ENCODE measurements around the gene DOHH. TPM values are rescaled to one million over a fixed set of nuclear protein-coding genes. Genes with fewer than 3 reads are reported as not detected.
A peak's percentile ranks its signal among the peaks of the same experiment; 100 is the strongest.

DOHH gene
- total and polyA plus RNA-seq, 9 of the 15 experiments (the other 6 are each of a cell fraction or from before 2014, with no cell fraction given), result 0.14 to 47.2 (median 5.1) TPM

DNA sequence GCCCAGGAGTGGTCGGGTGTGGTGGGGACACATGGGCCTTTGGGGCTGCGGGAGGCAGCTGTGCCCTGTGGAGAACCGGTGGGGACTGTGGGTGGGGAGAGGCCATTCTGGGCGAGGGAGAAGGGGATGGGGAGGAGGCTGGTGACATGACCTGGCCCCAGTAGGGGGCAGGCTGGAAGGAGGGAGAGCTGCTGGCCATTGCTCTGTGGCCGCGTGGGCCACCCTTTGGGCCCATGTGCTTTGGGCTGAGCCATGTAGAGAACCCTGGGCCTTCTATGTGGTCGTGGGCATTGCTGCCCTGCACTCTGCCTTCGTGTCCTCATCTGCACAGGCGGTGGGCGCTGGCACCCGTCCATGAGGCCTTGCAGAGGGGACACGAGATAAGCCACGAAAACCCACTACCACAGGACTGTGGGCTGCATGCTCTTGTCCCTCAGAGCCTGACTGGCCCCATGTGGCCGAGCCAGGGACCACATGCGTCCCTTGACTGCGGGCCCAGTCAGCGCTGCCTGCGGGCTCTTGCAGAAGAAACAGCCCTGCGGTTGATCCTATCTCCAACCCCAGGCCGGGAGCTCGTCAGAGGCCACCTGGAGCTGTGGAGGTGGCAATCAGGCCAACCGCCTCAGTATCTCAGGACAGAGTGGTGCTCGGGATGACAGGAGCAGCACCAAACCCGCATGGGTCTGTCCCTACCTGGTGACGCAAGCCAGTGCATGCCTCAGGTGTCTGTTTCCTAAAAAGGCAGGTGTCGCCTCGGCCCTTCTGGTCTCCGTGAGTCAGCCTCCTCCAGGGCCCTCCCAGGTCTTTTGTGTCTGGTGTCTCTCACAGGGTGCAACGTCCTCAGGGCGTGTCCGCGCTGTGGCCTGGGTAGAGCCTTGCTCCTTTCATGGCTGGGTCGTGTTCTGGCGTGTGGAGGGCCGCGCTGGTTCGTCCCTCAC, 20.0 kb upstream of the DOHH start (continued):
- TF ChIP-seq CUX1 (CRISPR knock-in tag; IDR thresholded peaks at IDR 0.05) (no peak), ZNF253 (CRISPR knock-in tag; conservative IDR thresholded peaks at IDR 0.05) (no peak), NR2C1 (IDR thresholded peaks at IDR 0.05) (no peak), NR2C1 (tag; IDR thresholded peaks at IDR 0.05) (no peak), NR2F6 (CRISPR knock-in tag; IDR thresholded peaks at IDR 0.05) (no peak), SMARCB1 (IDR thresholded peaks at IDR 0.05; ENCODE audit: insufficient read length, low read depth) (no peak), ZBTB40 (IDR thresholded peaks at IDR 0.05) (no peak), ZBTB40 (CRISPR knock-in tag; IDR thresholded peaks at IDR 0.05) (peak; percentile 60; the same call in 1 of the 2 replicates), ILF3 (IDR thresholded peaks at IDR 0.05; ENCODE audit: borderline replicate concordance) (no peak), ILK (tag; IDR thresholded peaks at IDR 0.05; ENCODE audit: borderline replicate concordance, low read depth) (no peak), KLF1 (tag; IDR thresholded peaks at IDR 0.05) (peak; percentile 39)
- TF ChIP-seq, protein P1, sequence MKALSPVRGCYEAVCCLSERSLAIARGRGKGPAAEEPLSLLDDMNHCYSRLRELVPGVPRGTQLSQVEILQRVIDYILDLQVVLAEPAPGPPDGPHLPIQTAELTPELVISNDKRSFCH (CRISPR knock-in tag; IDR thresholded peaks at IDR 0.05), result no peak
- TF ChIP-seq, protein P1 (tag; IDR thresholded peaks at IDR 0.05), result peak; percentile 87
